Measurements from ENCODE around the gene NMBR. TPM values are rescaled to one million over a fixed set of nuclear protein-coding genes. Genes with fewer than 3 reads are reported as not detected.
"Not testable (repeated sequence)": the region's sequence is repeated elsewhere in the genome, so short reads cannot be mapped to it uniquely, and the experiment has no call there.

NMBR gene
- total RNA-seq, 1 experiment from 2014 or later: not detected

- Histone ChIP-seq H4K8ac (replicated peaks; ENCODE audit: insufficient read length, low read depth, low read length) (no peak overlapping the region), H4K20me1 (ENCODE audit: control insufficient read depth, insufficient read depth, insufficient read length) (no peaks in the 10 kb centered on the region), H3K27me3 (ENCODE audit: insufficient read depth, low read length) (no peaks in the 10 kb centered on the region), H4K91ac (ENCODE audit: insufficient read length, low read depth, low read length) (no peak overlapping the region), H3K23ac (ENCODE audit: insufficient read length, low read depth, low read length) (no peak overlapping the region), H3K9me3 (ENCODE audit: control insufficient read depth, low read depth, low read length) (no peaks in the 10 kb centered on the region), H2BK20ac (ENCODE audit: low read depth, low read length, poor library complexity, severe bottlenecking) (no peak overlapping the region), H3K4me1 (ENCODE audit: insufficient read depth, low read length) (no peaks in the 10 kb centered on the region), H2AFZ (ENCODE audit: low read length) (no peak overlapping the region), H2BK5ac (ENCODE audit: insufficient read length, low read length) (no peak overlapping the region), H2AK5ac (ENCODE audit: insufficient read length, low read length) (no peak overlapping the region), H2BK15ac (ENCODE audit: low read depth, low read length) (no peak overlapping the region), H3K9ac (ENCODE audit: extremely low read depth, insufficient read length, low read length) (no peak overlapping the region), H3K79me1 (ENCODE audit: insufficient read depth, low read depth, low read length, poor library complexity, severe bottlenecking) (no peaks in the 10 kb centered on the region), H2BK120ac (ENCODE audit: low read depth, low read length, poor library complexity, severe bottlenecking) (no peak overlapping the region), H3K14ac (ENCODE audit: insufficient read depth, low read length) (no peak overlapping the region), H2BK12ac (ENCODE audit: insufficient read length, low read depth, low read length) (no peak overlapping the region), H3K79me2 (ENCODE audit: insufficient read depth, low read length) (peaks cover 20% of the 10 kb centered on the region; the same call in 1 of the 2 replicates), H3K4ac (ENCODE audit: low read depth, low read length) (no peak overlapping the region), H3K27ac (ENCODE audit: insufficient read length, low read depth, low read length) (no peak overlapping the region), H3K23me2 (ENCODE audit: insufficient read length, low read depth, low read length, poor library complexity, severe bottlenecking) (no peaks in the 10 kb centered on the region), H3T11ph (ENCODE audit: low read length) (no peak overlapping the region), H3K56ac (ENCODE audit: insufficient read length, low read depth, low read length) (no peak overlapping the region), H4K5ac (ENCODE audit: insufficient read length, low read depth, low read length) (no peak overlapping the region), H3K18ac (ENCODE audit: insufficient read length, low read depth, low read length) (no peak overlapping the region), H3K4me2 (ENCODE audit: insufficient read depth, insufficient read length, low read length) (no peak overlapping the region)
- Mint-ChIP-seq H3K9me3 (no peaks in the 10 kb centered on the region), H3K4me3 (no peak overlapping the region), H3K27ac (peak overlapping the region in 2 of 3 experiments; percentile 51 to 54; a peak in 3 of 7 replicates), H3K27me3 (ENCODE audit: low read depth) (no peaks in the 10 kb centered on the region), H3K4me1 (peaks cover 43 to 59% of the 10 kb centered on the region in 2 experiments), H3K36me3 (ENCODE audit: insufficient read depth in 1 of 3, low read depth in 3 of 3) (peaks cover 2 to 9% (median 9%) of the 10 kb centered on the region in 3 experiments; a peak in 5 of 7 replicates)
- no peak for DNase-seq
- TF ChIP-seq CTCF (conservative IDR thresholded peaks at IDR 0.05): no peak
Measured at GRCh38 chr6:142152746-142153145, 5.8 kb upstream of the NMBR start.

- not testable (repeated sequence) for H4K20me1 ChIP-seq (ENCODE audit: control insufficient read depth, insufficient read depth, insufficient read length); H3K4me1 Mint-ChIP-seq; H2BK120ac ChIP-seq (ENCODE audit: low read depth, low read length, poor library complexity, severe bottlenecking); H3K36me3 Mint-ChIP-seq (ENCODE audit: insufficient read depth in 1 of 3, low read depth in 3 of 3); H2BK12ac ChIP-seq (ENCODE audit: insufficient read length, low read depth, low read length); H3K27ac ChIP-seq (ENCODE audit: insufficient read length, low read depth, low read length); H2AFZ ChIP-seq (ENCODE audit: low read length); H3K79me1 ChIP-seq (ENCODE audit: insufficient read depth, low read depth, low read length, poor library complexity, severe bottlenecking); H3K23me2 ChIP-seq (ENCODE audit: insufficient read length, low read depth, low read length, poor library complexity, severe bottlenecking); H4K5ac ChIP-seq (ENCODE audit: insufficient read length, low read depth, low read length); H3K27me3 Mint-ChIP-seq (ENCODE audit: low read depth); H3K4ac ChIP-seq (ENCODE audit: low read depth, low read length); H3K14ac ChIP-seq (ENCODE audit: insufficient read depth, low read length); H3T11ph ChIP-seq (ENCODE audit: low read length); H3K9me3 Mint-ChIP-seq; H3K4me1 ChIP-seq (ENCODE audit: insufficient read depth, low read length); H2AK5ac ChIP-seq (ENCODE audit: insufficient read length, low read length); H3K23ac ChIP-seq (ENCODE audit: insufficient read length, low read depth, low read length); H4K8ac ChIP-seq (replicated peaks; ENCODE audit: insufficient read length, low read depth, low read length); DNase-seq; H2BK15ac ChIP-seq (ENCODE audit: low read depth, low read length); H3K9ac ChIP-seq (ENCODE audit: extremely low read depth, insufficient read length, low read length); H3K9me3 ChIP-seq (ENCODE audit: control insufficient read depth, low read depth, low read length); H3K27ac Mint-ChIP-seq; H3K18ac ChIP-seq (ENCODE audit: insufficient read length, low read depth, low read length); H3K4me2 ChIP-seq (ENCODE audit: insufficient read depth, insufficient read length, low read length); H3K79me2 ChIP-seq (ENCODE audit: insufficient read depth, low read length); H4K91ac ChIP-seq (ENCODE audit: insufficient read length, low read depth, low read length); H2BK5ac ChIP-seq (ENCODE audit: insufficient read length, low read length); H3K4me3 Mint-ChIP-seq; H3K56ac ChIP-seq (ENCODE audit: insufficient read length, low read depth, low read length); H2BK20ac ChIP-seq (ENCODE audit: low read depth, low read length, poor library complexity, severe bottlenecking); H3K27me3 ChIP-seq (ENCODE audit: insufficient read depth, low read length)
- no CpG with 5 or more reads among the region's 13 CpGs for WGBS (ENCODE audit: extremely low coverage, insufficient read length, low lambda C conversion rate)
Measured at GRCh38 chr6:142141531-142141930, 5.4 kb downstream of the NMBR start.

All from H9 (cell line).